K562 (cell line): ENCODE results near the gene C19orf67. TPM values are rescaled to one million over a fixed set of nuclear protein-coding genes. Genes with fewer than 3 reads are reported as not detected.

ENCODE experiments used
- CBFA2T2 ChIP-seq: fragments of 450-650 bp; conservative IDR thresholded peaks from 2 replicates; pipeline ENCODE4 v1.6.1; 2017; ENCODE audit warnings: mild to moderate bottlenecking
- GABPA ChIP-seq: fragments of 200-800 bp; sonication (Bioruptor generic); conservative IDR thresholded peaks from 2 replicates; pipeline ENCODE4 v1.6.1; 2016; ENCODE audit warnings: low read depth, missing genetic modification characterization, missing compliant biosample characterization
- HNRNPL ChIP-seq: fragments of 200-400 bp; formaldehyde crosslinking; IDR thresholded peaks from 2 replicates; pipeline ENCODE4 v1.6.1; 2017; ENCODE audit warnings: low read depth, mild to moderate bottlenecking, low read length
- KLF13 ChIP-seq: fragments of 450-650 bp; IDR thresholded peaks from 2 replicates; pipeline ENCODE4 v1.6.1; 2016; ENCODE audit warnings: missing genetic modification characterization, low read depth, mild to moderate bottlenecking, missing compliant biosample characterization, moderate library complexity, borderline replicate concordance
- MEIS2 ChIP-seq: fragments of 450-650 bp; IDR thresholded peaks from 2 replicates; pipeline ENCODE4 v1.6.1; 2014; ENCODE audit warnings: mild to moderate bottlenecking; ENCODE audit not compliant: partially characterized antibody
- RBM17 ChIP-seq: fragments of 200-400 bp; formaldehyde crosslinking; IDR thresholded peaks from 2 replicates; pipeline ENCODE4 v1.6.1; 2017; ENCODE audit warnings: low read depth, mild to moderate bottlenecking, low read length, borderline replicate concordance
- SMAD2 ChIP-seq: fragments of 150-350 bp; IDR thresholded peaks from 2 replicates; pipeline ENCODE4 v1.6.1; 2014; ENCODE audit warnings: low read depth, mild to moderate bottlenecking, low read length
- SMC3 ChIP-seq: conservative IDR thresholded peaks from 2 replicates; pipeline ENCODE4 v1.6.1; 2011; ENCODE audit warnings: low read depth, low read length, improper control_type of control experiment; ENCODE audit not compliant: insufficient read depth
- ZNF311 ChIP-seq: fragments of 250-450 bp; sonication (Bioruptor Pico); IDR thresholded peaks from 2 replicates; pipeline ENCODE4 v1.4.0; 2020; ENCODE audit warnings: mild to moderate bottlenecking, moderate library complexity
- ZNF384 ChIP-seq: IDR thresholded peaks from 2 replicates; pipeline ENCODE4 v1.6.1; 2012; ENCODE audit warnings: low read depth, low read length, improper control_type of control experiment
- ZNF507 ChIP-seq: conservative IDR thresholded peaks from 2 replicates; pipeline ENCODE4 v1.6.1; 2017; ENCODE audit warnings: missing genetic modification characterization, missing compliant biosample characterization
- polyA plus RNA-seq, 8 experiments: library from polyadenylated mRNA; depleted of rRNA in 4 of 8; stranded (reverse) in 5 of 8; unstranded in 3 of 8; fragments of >200 nt; fragmentation: Nextera tagmentation in 2 of 8; fragmentation: Illumina TruSeq in 1 of 8; extraction: Ambion mirVana in 2 of 8; extraction: Trizol in 1 of 8; gene quantifications; 2 replicates each; pipeline versions ENCODE4 v1.2.1 to v1.2.3, GENCODE V29; 2011 to 2014; ENCODE audit warnings: inconsistent platforms in 1 of 8, missing spikeins in 1 of 8
- total RNA-seq, 7 experiments: library from RNA; depleted of rRNA in 6 of 7; stranded (reverse); fragments of >200 nt in 6 of 7; fragmentation: Illumina TruSeq in 2 of 7; extraction: Trizol in 2 of 7; gene quantifications; 2 replicates each; pipeline versions ENCODE4 v1.2.1 to v1.2.3, GENCODE V29; 2011 to 2021; ENCODE audit warnings: low replicate concordance in 1 of 7
- TF ChIP-seq, protein P1 (sequence below): fragments of 250-450 bp; sonication (Bioruptor Pico); IDR thresholded peaks from 2 replicates; pipeline ENCODE4 v1.4.0; 2020; ENCODE audit warnings: mild to moderate bottlenecking, moderate library complexity
- TF ChIP-seq, protein P2 (sequence below), 2 experiments: fragments of 250-450 bp in 1 of 2; fragments of 450-650 bp in 1 of 2; sonication (Bioruptor Pico) in 1 of 2; IDR thresholded peaks; 2 replicates each; pipeline versions ENCODE4 v1.6.1 to v1.8.0; 2016 to 2021; ENCODE audit warnings: mild to moderate bottlenecking in 2 of 2, moderate library complexity in 2 of 2, missing compliant biosample characterization in 1 of 2, missing genetic modification characterization in 1 of 2
- TF ChIP-seq, protein P3 (sequence below): sonication (generic); formaldehyde crosslinking; IDR thresholded peaks from 2 replicates; pipeline ENCODE4 v1.8.1; 2023; ENCODE audit warnings: mild to moderate bottlenecking, missing genetic modification reagents
- TF ChIP-seq, protein P4 (sequence below): sonication (generic); formaldehyde crosslinking; IDR thresholded peaks from 2 replicates; pipeline ENCODE4 v1.8.0; 2023; ENCODE audit warnings: mild to moderate bottlenecking, missing genetic modification reagents

C19orf67 gene
- total and polyA plus RNA-seq, 9 of the 15 experiments (the other 6 are each of a cell fraction or from before 2014, with no cell fraction given) = 0.29 to 1.8 (median 0.51) TPM; not detected in 3

DNA sequence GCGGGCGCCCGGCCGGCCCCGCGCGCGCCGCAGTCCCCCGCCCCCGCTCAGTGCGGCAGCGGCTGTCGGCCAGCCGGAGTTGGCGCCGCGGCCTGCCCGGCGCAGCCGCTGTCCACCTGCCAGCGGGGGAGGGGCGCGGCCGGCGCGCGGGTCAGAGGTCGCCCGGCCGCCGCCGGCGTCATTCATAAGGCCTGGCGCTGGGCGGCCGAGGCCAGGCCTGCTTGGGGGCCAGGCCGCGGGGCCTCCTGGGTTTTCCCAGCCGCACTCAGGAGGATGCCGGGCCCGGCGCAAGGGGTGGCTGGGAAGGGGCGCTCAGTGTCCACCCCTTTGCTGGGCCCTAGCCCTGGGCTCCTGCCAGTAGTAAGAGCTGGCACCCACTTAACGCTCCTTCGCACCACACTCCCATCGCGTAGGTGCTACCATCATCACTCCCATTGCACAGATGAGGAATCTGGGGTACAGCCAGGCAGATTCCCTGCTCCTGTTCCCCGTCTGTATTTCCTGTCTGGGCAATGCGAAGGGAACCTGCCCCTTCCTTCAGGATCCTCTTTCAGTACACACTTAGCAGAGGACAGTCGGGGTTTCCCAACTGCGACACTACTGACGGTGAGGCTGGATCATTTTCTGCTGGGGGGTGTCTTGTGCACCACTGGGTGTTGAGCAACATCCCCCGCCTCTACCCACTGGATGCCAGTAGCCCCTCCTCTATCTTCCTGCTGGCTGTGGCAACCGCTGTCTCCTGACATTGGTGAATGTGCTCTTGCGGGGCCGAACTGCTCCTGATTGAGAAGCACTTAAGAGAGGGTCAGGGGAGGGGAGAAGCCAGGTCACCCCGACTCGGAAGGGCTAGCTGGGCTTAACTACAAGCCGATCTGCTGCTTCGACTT is 32.8 kb upstream of the C19orf67 start (continued):
- TF ChIP-seq, protein P1, sequence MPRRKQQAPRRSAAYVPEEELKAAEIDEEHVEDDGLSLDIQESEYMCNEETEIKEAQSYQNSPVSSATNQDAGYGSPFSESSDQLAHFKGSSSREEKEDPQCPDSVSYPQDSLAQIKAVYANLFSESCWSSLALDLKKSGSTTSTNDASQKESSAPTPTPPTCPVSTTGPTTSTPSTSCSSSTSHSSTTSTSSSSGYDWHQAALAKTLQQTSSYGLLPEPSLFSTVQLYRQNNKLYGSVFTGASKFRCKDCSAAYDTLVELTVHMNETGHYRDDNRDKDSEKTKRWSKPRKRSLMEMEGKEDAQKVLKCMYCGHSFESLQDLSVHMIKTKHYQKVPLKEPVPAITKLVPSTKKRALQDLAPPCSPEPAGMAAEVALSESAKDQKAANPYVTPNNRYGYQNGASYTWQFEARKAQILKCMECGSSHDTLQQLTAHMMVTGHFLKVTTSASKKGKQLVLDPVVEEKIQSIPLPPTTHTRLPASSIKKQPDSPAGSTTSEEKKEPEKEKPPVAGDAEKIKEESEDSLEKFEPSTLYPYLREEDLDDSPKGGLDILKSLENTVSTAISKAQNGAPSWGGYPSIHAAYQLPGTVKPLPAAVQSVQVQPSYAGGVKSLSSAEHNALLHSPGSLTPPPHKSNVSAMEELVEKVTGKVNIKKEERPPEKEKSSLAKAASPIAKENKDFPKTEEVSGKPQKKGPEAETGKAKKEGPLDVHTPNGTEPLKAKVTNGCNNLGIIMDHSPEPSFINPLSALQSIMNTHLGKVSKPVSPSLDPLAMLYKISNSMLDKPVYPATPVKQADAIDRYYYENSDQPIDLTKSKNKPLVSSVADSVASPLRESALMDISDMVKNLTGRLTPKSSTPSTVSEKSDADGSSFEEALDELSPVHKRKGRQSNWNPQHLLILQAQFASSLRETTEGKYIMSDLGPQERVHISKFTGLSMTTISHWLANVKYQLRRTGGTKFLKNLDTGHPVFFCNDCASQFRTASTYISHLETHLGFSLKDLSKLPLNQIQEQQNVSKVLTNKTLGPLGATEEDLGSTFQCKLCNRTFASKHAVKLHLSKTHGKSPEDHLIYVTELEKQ (CRISPR knock-in tag) = no peak
- no peak for TF ChIP-seq ZNF311 (CRISPR knock-in tag)
- TF ChIP-seq, protein P2, sequence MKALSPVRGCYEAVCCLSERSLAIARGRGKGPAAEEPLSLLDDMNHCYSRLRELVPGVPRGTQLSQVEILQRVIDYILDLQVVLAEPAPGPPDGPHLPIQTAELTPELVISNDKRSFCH (CRISPR knock-in tag; IDR thresholded peaks at IDR 0.05) = no peak
- TF ChIP-seq, protein P2 (tag; IDR thresholded peaks at IDR 0.05) = 0 out of 2 replicates have a peak, but pooled peaks have one; percentile 52
- no peak for TF ChIP-seq RBM17
- no peak for TF ChIP-seq SMAD2
- TF ChIP-seq, protein P3, sequence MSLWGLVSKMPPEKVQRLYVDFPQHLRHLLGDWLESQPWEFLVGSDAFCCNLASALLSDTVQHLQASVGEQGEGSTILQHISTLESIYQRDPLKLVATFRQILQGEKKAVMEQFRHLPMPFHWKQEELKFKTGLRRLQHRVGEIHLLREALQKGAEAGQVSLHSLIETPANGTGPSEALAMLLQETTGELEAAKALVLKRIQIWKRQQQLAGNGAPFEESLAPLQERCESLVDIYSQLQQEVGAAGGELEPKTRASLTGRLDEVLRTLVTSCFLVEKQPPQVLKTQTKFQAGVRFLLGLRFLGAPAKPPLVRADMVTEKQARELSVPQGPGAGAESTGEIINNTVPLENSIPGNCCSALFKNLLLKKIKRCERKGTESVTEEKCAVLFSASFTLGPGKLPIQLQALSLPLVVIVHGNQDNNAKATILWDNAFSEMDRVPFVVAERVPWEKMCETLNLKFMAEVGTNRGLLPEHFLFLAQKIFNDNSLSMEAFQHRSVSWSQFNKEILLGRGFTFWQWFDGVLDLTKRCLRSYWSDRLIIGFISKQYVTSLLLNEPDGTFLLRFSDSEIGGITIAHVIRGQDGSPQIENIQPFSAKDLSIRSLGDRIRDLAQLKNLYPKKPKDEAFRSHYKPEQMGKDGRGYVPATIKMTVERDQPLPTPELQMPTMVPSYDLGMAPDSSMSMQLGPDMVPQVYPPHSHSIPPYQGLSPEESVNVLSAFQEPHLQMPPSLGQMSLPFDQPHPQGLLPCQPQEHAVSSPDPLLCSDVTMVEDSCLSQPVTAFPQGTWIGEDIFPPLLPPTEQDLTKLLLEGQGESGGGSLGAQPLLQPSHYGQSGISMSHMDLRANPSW (CRISPR knock-in tag) = no peak
- TF ChIP-seq ZNF384 = no peak
- TF ChIP-seq, protein P4, sequence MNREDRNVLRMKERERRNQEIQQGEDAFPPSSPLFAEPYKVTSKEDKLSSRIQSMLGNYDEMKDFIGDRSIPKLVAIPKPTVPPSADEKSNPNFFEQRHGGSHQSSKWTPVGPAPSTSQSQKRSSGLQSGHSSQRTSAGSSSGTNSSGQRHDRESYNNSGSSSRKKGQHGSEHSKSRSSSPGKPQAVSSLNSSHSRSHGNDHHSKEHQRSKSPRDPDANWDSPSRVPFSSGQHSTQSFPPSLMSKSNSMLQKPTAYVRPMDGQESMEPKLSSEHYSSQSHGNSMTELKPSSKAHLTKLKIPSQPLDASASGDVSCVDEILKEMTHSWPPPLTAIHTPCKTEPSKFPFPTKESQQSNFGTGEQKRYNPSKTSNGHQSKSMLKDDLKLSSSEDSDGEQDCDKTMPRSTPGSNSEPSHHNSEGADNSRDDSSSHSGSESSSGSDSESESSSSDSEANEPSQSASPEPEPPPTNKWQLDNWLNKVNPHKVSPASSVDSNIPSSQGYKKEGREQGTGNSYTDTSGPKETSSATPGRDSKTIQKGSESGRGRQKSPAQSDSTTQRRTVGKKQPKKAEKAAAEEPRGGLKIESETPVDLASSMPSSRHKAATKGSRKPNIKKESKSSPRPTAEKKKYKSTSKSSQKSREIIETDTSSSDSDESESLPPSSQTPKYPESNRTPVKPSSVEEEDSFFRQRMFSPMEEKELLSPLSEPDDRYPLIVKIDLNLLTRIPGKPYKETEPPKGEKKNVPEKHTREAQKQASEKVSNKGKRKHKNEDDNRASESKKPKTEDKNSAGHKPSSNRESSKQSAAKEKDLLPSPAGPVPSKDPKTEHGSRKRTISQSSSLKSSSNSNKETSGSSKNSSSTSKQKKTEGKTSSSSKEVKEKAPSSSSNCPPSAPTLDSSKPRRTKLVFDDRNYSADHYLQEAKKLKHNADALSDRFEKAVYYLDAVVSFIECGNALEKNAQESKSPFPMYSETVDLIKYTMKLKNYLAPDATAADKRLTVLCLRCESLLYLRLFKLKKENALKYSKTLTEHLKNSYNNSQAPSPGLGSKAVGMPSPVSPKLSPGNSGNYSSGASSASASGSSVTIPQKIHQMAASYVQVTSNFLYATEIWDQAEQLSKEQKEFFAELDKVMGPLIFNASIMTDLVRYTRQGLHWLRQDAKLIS = no peak
- 0 out of 2 replicates have a peak, but pooled peaks have one; percentile 20 for TF ChIP-seq GABPA
- no peak for TF ChIP-seq CBFA2T2
- no peak for TF ChIP-seq KLF13 (tag)
- TF ChIP-seq SMC3 = no peak
- no peak for TF ChIP-seq ZNF507
- TF ChIP-seq MEIS2 = peak; percentile 1
- no peak for TF ChIP-seq HNRNPL
